ENCODE measurements around the gene TXNRD2.
"Not testable (repeated sequence)": the region's sequence is repeated elsewhere in the genome, so short reads cannot be mapped to it uniquely, and the experiment has no call there.

TXNRD2 gene

DNA sequence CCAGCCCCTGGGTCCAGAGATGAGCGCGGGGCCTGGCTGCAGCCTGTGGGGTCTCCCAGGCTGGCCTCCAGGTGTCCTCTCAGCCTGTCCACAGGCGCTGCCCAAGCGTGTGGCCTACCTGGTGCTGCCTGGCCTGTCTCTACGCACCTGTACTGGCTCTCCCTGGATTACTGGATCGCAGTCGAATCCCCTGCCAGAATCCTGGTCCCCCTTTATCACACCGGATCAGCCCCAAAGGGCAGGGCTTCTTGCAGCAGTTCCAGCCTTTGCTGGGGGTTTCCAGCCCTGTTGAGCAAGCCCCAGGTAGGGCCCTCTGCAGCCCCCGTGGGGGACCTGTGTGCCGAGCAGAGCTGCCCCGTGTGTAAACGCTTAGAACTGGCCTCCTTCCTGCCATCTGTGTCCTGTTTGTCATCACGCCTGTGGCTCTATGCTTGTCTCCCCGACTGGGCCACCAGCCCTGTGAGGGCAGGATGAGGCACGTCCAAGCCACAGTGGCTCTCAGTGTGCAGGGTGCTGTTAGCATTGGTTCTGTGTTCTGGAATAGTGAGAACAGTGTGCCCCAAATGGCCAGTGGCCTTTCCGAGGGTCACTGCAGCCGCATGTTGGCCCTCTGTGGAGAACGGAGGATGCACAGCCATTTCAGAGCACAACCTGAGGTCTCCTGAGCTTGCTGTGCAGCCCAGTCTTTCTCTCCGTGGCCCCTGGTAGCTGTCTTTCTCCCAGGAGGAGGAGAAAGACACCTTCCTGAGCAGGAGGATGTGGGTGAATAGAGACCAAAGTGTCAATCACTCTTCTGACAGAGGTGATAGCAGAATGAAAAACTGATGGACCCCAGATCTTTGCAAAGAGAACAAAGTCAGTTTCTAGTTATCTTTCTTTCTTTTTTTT lies 13.9 kb upstream of the TXNRD2 start:
- ATAC-seq = peak; percentile 26

GRCh38 chr22:19951346-19951745 lies 9.7 kb upstream of the TXNRD2 start:
- peaks cover 13% of the 10 kb centered on the region for H3K36me3 Mint-ChIP-seq (ENCODE audit: low read depth)
- DNase-seq = no peak
- H3K4me1 Mint-ChIP-seq = peaks cover 25% of the 10 kb centered on the region

More for the DNA sequence above, 13.9 kb upstream of the TXNRD2 start:
- Mint-ChIP-seq H3K4me1 (peaks cover 13% of the 10 kb centered on the region), H3K27me3 (no peaks in the 10 kb centered on the region), H3K27ac (no peak overlapping the region), H3K36me3 (ENCODE audit: low read depth) (peaks cover 4% of the 10 kb centered on the region), H3K4me3 (no peak overlapping the region), H3K9me3 (no peaks in the 10 kb centered on the region)
- DNase-seq = no peak

GRCh38 chr22:19948057-19948760 lies 6.6 kb upstream of the TXNRD2 start:
- DNase-seq = no peak
- H3K9me3 Mint-ChIP-seq = no peaks in the 10 kb centered on the region
- H3K36me3 Mint-ChIP-seq (ENCODE audit: low read depth) = peaks cover 17% of the 10 kb centered on the region
- no peaks in the 10 kb centered on the region for H3K27me3 Mint-ChIP-seq
- H3K27ac Mint-ChIP-seq = no peak overlapping the region
- H3K4me3 Mint-ChIP-seq = no peak overlapping the region
- peaks cover 29% of the 10 kb centered on the region for H3K4me1 Mint-ChIP-seq
- no peak for ATAC-seq

More at GRCh38 chr22:19951346-19951745, 9.7 kb upstream of the TXNRD2 start:
- Mint-ChIP-seq H3K9me3 (no peaks in the 10 kb centered on the region), H3K27me3 (no peaks in the 10 kb centered on the region), H3K4me3 (no peak overlapping the region), H3K27ac (no peak overlapping the region)
- no peak for ATAC-seq

GRCh38 chr22:19943082-19944026 lies 1.7 kb upstream of the TXNRD2 start:
- ATAC-seq (no peak), DNase-seq (no peak)

DNA sequence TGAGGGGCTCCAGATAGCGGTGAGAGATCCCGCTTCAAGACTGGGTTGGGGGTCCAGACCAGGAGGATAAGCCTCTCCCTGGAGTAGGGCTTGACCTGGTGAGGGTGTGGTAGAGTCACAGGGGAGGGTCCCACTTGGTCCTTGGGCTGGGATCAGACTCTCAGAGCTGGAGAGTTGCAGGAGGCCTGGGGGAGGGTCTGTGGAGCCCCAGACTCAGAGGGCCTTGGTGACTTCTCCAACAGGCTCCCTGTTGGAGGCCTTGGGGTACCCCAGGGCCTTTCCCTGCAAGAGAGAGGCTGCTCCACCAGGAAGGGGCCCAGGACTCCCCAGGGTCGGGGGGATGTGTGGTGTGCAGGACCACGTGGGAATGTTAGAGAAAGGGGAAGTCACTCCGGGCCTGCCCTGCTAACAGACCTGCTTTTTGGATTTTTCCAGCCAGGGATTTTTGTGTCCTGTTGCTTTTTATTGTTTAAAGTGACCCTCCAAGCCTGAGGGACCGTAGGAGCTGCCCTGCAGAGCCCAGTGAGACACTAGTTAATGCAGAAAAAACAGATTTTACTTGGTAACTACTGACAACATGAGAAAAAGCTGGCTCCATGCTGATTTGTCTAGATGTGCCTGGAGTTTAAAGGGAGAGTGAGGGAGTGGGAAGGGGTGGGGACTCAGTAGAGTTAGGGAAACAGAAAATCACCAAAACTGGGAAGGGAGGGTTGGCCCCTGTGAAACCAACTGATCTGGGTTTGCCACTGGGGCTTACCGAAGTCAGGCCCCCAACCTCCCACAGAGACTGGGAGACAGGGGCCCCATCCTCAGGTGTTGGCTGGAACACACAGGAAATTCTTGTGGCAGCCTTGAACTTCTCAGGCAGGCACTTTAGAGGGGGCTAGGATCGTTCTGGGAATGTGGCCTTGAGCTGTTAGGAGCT lies 801 bp upstream of the TXNRD2 start:
- peaks cover 36% of the 10 kb centered on the region for H3K4me1 Mint-ChIP-seq
- H3K27ac Mint-ChIP-seq = peak overlapping the region; percentile 97
- no peaks in the 10 kb centered on the region for H3K27me3 Mint-ChIP-seq
- ATAC-seq = peak; percentile 38
- peak; percentile 25 for DNase-seq
- H3K9me3 Mint-ChIP-seq = no peaks in the 10 kb centered on the region
- peak overlapping the region; percentile 93 for H3K4me3 Mint-ChIP-seq
- peaks cover 10% of the 10 kb centered on the region for H3K36me3 Mint-ChIP-seq (ENCODE audit: low read depth)

More at GRCh38 chr22:19943082-19944026, 1.7 kb upstream of the TXNRD2 start:
- H3K27ac Mint-ChIP-seq = peak overlapping the region; percentile 97
- peaks cover 40% of the 10 kb centered on the region for H3K4me1 Mint-ChIP-seq
- H3K4me3 Mint-ChIP-seq = peak overlapping the region; percentile 93
- H3K27me3 Mint-ChIP-seq = no peaks in the 10 kb centered on the region
- H3K9me3 Mint-ChIP-seq = no peaks in the 10 kb centered on the region
- peaks cover 10% of the 10 kb centered on the region for H3K36me3 Mint-ChIP-seq (ENCODE audit: low read depth)

DNA sequence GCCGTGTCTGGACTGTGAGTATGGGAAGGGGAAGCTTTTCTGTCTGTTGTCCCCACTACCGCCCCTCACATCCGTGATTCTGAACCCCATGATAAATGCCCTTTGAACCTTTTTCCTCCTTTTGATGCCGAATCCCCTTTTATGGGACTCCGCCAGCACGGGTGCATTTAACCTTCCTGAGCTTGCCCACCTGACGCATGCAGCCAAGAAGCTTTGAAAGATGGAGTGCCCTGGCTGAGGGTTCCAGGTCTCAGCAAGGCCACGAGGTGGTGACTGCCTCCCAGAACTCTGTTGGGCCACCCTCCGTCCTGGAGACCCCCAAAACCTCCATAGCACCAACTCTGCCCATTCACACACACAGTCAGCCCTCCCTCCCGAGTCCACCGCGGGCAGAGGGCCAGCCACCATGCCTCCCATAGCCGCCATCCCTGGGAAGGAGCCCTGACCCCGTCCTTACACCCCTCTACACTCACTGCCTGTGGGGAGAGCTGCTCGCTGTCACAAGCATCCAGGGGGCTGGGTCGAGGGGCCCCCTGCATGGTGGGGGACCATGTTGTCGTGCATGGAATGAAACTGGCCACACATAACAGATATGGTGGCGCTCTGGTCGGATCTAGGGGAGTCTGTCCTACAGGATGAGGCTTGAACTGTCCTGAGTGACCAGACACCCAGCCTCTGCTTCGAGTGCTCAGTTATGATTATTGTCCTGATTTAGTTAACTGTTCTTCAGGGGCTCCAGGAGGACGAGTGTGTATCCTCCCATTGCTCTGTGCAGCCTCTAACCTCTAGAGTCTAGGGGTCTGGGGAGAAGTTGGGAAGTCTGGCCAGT lies 868 bp downstream of the TXNRD2 start:
- Mint-ChIP-seq H3K4me3 (peak overlapping the region; percentile 93), H3K9me3 (peaks cover 10% of the 10 kb centered on the region), H3K36me3 (ENCODE audit: low read depth) (peaks cover 23% of the 10 kb centered on the region), H3K4me1 (peaks cover 27% of the 10 kb centered on the region), H3K27me3 (no peaks in the 10 kb centered on the region), H3K27ac (peak overlapping the region; percentile 97)
- DNase-seq = no peak
- ATAC-seq = no peak

GRCh38 chr22:19937616-19938473 lies 3.8 kb downstream of the TXNRD2 start:
- H3K27ac Mint-ChIP-seq = no peak overlapping the region
- H3K4me1 Mint-ChIP-seq = peaks cover 16% of the 10 kb centered on the region
- peaks cover 15% of the 10 kb centered on the region for H3K9me3 Mint-ChIP-seq
- no peak for ATAC-seq
- H3K27me3 Mint-ChIP-seq = no peaks in the 10 kb centered on the region
- no peak for DNase-seq
- peaks cover 25% of the 10 kb centered on the region for H3K36me3 Mint-ChIP-seq (ENCODE audit: low read depth)
- H3K4me3 Mint-ChIP-seq = no peak overlapping the region

GRCh38 chr22:19936513-19936912 lies 5.1 kb downstream of the TXNRD2 start:
- ATAC-seq (no peak), DNase-seq (no peak)
- peaks cover 25% of the 10 kb centered on the region for H3K36me3 Mint-ChIP-seq (ENCODE audit: low read depth)
- H3K27me3 Mint-ChIP-seq = no peaks in the 10 kb centered on the region
- peaks cover 15% of the 10 kb centered on the region for H3K9me3 Mint-ChIP-seq
- H3K4me3 Mint-ChIP-seq = no peak overlapping the region
- no peak overlapping the region for H3K27ac Mint-ChIP-seq
- peaks cover 9% of the 10 kb centered on the region for H3K4me1 Mint-ChIP-seq

GRCh38 chr22:19935123-19935718 lies 6.4 kb downstream of the TXNRD2 start:
- not testable (repeated sequence) for H3K27ac Mint-ChIP-seq, DNase-seq, H3K4me3 Mint-ChIP-seq, H3K27me3 Mint-ChIP-seq, ATAC-seq, H3K4me1 Mint-ChIP-seq
- Mint-ChIP-seq H3K9me3 (peaks cover 15% of the 10 kb centered on the region), H3K36me3 (ENCODE audit: low read depth) (peaks cover 25% of the 10 kb centered on the region)

GRCh38 chr22:19933341-19934241 lies 8.0 kb downstream of the TXNRD2 start:
- DNase-seq (no peak), ATAC-seq (no peak)
- Mint-ChIP-seq H3K36me3 (ENCODE audit: low read depth) (peaks cover 25% of the 10 kb centered on the region), H3K4me1 (no peaks in the 10 kb centered on the region), H3K27ac (no peak overlapping the region), H3K27me3 (no peaks in the 10 kb centered on the region), H3K9me3 (peaks cover 15% of the 10 kb centered on the region), H3K4me3 (no peak overlapping the region)

Data from activated naive CD8-positive, alpha-beta T cell treated with anti-CD3 and anti-CD28 coated beads, Interleukin-2, amount 50 U/mL, for 24 hours (primary cell).